ENCODE data around the gene TAF3.
"Not testable (repeated sequence)": the region's sequence is repeated elsewhere in the genome, so short reads cannot be mapped to it uniquely, and the experiment has no call there.

Gene TAF3

DNA sequence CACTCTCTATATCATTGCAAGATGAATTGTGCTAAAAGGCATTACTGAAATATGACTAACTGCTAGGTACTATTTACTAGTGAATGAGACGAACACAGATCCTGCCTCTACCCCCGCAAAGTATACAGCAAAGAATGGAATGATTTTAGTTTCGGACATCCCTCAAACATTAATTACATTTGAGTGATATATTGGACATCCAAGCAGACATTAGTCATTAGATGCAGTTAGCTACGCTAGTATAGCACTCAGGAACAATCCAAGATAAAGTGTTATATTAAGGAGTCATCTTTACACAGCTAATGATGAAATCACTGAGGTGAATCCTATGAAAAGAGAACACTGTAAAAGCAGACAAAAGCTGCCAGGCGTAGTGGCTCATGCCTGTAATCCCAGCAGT, 7.3 kb upstream of the TAF3 start:
- no peak for DNase-seq

DNA sequence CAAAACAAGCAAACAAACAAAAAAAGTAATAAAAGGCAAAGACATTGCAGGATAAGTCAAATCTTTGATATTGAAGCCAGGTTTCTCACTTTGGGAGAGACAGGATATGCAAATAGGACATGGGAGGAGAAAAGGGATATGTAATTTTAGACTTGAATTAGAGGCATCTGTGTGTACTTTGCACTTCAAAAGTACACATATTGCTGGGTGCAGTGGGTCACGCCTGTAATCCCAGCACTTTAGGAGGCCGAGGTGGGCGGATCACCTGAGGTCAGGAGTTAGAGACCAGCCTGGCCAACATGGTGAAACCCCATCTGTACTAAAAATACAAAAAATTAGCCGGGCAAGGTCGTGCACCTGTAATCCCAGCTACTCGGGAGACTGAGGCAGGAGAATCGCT, 6.6 kb upstream of the TAF3 start:
- not testable (repeated sequence) for DNase-seq

DNA sequence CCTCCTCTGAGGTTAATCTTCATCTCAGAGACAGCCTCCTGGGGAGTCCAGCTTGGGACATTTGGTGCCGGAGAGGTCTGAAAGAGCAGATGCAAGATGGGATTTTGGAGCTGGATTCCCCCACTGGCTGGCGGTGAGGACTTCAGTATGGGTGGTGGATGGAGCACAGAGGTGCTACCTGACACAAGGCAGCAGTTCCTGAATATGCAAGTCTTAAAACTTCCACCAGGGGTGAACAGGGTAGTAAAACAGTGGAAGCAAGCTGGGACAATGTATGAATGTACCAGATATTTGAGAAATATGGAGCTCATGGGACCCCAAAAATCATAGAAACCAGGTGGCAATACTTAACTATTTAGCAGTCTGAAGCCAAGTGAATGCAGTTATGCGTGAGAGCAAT, 4.8 kb upstream of the TAF3 start:
- DNase-seq, result no peak

DNA sequence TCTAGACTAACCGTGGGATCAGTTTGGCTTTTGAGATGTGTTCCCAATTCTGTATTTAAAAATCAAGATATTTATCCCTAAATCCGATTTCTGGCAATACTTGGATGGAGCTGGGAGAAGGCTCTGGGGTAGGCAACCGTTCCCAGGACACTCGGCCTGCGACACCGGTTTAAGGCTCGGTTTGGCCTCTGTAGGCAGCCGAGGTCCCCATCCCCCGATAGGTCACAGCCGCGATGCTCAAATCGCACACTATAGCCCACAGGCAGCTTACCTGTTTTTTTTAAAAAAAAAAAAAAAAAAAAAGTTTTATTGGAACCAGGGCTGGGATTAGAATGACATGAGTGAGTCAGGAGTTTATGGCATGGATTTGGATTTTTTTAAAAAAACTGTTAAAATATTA, 729 bp upstream of the TAF3 start:
- DNase-seq, result no peak

DNA sequence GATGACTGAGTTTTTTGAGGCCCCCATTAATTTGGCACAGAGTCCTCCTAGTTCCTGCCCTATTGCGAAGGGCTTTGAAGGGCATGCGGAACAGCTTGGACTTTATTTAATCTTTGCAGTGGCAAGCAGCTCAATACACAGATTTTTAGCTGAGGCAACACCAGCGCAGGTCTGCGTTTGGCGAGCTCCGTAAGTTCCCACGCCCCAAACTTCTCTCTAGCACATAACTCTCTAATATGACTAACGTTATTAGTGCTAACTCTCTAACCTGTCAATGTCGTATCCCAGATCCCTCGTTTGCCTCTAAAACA, 366 bp upstream of the TAF3 start:
- DNase-seq, result no peak

DNA sequence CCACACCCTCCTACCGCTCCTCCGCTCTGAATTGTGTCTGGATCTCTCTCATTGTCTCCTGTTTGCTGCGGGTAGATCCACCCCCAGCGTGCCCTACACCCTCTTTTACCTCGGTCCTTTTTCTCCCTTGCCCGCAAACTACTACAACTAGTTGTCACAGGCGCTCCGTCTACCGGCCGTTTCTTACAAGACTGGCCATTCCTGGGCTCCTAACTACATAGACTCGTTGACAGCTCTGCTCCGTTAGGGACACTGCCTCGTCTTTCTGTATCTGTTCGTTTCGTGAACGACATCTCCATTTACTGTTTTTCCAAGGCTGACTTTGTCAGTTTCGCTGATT, 786 bp downstream of the TAF3 start:
- peak; percentile 34 to 53 for DNase-seq

DNA sequence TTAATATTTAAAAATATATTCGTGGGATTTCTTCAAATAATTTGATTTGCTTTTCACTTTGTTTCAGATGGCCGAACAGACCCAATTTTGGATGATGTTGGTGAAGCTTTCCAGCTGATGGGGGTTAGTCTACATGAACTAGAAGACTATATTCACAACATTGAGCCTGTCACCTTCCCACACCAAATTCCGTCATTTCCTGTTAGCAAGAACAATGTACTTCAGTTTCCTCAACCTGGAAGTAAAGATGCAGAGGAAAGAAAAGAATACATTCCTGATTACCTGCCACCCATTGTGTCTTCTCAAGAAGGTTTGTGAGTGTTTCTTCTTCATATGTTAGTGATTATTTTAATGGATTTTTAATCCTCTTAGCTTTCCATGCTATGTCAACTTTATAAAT, 5.9 kb downstream of the TAF3 start:
- DNase-seq, result no peak

DNA sequence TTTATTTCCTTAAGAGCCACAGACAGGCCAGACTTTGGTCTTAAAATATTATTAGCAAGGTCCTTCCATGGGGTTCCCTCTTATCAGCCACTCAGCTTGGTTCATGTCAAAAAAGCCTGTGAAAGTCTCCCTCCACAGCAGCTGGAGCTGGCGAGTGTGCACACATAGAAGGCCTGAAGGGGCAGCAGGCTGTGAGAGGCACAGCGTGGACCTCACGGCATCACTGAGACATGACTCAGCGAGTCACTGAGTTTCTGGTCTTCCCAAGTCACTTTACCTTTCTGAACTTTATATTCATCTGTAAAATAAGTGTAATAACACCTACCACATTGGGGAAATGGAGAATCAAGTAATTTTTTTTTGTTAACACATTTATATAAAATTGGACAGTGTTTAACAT, 8.7 kb downstream of the TAF3 start:
- no peak for DNase-seq

DNA sequence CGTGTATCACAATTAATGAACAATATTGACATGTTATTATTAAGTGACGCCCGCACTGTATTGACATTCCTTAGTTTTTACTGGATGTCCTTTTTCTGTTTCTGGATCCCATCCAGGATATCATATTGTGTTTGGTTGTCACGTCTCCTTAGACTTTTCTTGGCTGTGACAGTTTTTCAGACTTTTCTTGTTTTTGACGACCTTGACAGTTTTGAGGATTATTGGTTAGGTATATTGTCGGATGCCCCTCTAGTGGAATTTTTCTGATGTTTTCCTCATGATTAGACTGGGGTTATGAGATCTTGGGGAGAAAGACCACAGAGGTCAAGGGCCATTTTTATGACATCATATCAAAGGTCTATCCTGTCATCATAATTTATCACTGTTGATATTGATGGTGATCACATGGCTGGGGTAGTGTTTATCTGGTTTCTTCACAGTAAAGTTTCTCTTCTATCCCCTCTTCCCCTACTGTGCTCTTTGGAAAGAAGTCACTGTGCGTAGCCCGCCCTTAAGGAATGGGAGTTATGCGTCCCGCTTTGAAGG, 11.1 kb downstream of the TAF3 start:
- DNase-seq, result no peak

DNA sequence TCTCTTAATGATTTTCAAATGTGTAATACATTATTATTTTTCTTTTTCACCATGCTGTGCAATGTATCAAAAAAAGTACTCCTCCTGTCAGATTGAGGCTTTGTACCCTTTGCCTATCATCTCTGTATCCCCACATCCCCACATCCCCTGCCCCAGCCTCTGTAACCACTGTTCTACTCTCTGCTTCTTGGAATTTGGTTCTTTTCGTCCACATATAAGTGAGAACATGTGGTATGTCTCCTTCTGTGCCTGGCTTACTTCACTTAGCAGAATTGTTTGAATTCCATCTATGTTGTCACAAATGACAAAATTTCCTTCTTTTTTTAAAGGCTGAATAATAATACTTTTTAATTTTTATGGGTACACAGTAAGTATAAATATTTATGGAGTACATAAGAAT, 13.8 kb downstream of the TAF3 start:
- DNase-seq, result no peak

DNA sequence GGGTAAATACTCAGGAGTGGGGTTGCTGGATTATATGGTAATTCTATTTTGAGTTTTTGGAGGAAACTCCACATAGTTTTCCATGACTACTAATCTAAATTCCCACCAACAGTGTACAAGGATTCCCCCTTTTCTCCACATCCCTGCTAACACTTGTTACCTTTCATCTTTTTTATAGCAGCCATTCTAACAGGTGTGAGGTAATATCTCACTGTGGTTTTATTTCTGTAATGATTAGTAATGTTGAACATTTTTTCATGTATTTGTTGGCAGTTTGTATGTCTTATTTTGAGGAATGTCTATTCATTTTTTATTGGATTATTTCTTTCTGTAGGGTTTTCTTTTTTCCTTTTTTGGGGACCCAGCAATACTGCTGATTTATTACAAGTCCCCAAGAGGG, 14.9 kb downstream of the TAF3 start:
- DNase-seq, result no peak

DNA sequence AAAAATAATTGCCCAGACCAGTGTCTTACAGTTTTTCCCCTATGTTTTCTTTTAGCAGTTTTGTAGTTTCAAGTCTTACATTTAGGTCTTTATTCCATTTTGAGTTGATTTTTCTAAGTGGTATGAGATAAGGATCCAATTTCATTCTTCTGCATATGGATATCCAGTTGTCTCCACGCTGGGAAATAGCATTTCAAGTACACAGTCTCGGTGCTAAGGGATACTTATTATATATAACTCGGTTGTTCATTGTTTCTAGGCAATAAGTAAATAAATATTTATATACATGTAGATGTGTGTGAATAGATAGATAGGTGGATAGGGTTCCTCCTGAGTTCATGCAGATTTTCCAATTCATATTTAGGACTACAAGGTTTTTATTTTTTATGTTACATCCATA, 16.0 kb downstream of the TAF3 start:
- DNase-seq, result no peak

DNA sequence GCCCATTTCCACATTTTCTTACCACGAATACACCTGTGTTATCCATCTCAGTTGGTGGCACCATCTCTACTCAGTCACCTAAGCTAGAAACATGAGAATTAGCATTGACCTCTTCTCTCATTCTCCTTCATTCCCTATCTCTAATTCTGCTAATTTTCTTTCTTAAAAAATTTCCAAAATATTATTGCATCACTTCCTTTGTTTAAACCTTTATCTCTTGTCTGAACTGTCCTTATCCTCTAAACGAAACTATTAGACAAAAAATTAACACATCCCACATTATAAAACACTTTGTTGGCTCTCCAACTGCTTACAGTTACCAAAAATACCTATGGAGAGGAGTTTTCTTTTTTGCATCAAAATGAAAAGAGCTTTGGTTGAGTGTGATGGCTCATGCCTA, 18.3 kb downstream of the TAF3 start:
- no peak for DNase-seq

DNA sequence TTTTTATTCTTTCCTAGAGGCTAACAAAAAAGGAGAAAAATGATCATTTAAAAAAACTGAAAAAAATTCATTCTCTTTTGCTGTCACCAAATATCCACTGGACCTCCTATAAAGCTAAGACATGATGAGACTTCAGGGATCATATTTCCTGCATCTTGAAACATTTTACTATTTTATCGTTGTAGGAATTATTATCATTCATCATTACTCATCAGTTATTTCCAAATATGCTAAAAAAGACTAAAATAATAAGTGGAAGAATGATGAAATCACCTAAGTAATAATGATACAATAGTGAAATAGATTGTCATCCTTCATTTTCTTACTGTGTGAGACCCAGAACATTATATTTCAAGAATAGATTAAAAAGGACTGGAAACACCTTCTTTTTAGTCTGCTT, 28.3 kb downstream of the TAF3 start:
- DNase-seq, result no peak

DNA sequence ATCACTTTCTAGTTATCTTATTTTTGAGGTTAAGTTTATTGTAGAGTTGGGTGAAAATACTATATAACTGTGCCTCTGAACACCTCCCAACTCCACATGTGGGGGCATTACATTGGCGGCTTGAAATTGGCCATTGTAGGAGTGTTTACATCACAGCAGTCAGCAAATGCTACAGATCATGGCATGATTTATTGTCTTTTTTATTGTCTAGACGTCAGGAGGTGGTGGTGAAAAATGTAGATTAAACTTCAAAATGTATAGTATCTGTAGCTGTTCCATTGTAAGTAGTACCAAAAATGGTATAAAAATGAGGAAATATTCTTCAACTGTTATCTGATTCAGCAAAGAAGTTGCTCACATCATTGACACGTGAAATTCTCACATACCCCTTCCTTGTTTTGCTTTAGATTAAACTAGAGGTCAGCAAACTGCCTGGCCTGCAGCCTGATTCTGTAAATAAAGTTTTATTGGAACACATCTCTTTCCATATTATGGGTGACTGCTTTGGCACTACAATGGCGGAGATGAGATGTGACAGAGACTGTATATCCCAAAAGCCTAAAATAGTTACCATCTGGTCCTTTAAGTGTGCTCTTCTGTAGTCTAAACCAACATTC, 35.0 kb downstream of the TAF3 start:
- peak; percentile 43 to 58 for DNase-seq

DNA sequence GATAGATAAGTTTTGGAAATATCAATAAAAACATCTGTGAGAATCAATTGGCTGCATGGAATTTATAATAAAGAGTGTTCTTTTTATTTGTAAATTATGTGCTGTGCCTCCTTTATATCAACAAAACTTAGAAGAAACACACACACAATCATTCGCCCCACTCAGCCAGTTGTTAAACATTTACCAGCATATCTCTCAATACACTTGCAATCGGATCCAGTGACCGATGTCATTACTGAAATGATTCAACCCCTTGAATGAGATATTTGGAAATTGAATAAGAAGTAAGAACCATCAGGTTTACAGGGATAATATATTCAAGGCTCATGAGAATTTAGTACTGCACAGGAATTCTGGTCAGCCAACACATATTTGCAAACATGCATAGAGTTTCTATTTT, 35.6 kb downstream of the TAF3 start:
- DNase-seq, result no peak

DNA sequence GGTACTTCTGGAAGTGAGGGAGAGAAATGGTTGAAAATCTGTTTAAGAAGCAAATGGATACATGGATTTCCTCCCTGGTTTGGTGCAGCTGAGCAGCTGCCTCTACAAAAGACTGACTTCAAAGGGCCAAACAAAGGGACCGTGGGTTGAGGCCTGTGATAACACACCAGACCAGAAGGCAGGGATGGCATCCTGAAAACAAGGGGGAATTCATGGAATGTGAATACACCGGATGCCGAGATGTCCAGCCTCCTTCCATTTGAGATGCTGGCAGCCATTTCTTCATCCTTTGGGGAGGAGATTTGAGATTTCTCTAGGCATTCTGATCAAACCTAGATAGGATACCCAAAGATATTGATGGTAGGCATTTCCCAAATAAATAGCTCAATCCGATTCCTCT, 36.9 kb downstream of the TAF3 start:
- DNase-seq, result no peak

DNA sequence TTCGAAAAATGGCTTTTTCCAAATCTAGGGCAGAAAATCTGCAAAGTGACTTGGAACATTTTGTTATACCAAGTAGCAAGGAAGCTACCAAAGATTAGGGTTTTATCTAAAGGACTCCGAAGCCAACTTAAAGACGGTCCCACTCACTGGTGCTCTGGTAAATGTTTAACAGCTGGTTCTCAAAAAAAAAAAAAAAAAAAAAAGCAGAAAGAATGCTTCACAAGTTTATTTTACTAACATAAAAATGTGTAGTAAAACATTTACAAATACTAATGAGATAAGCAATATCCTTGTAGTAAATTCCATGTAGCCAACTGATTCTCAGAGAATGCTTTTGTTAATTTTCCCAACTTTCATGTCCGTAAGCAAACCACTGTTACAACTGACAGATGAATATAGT, 38.4 kb downstream of the TAF3 start:
- no peak for DNase-seq

DNA sequence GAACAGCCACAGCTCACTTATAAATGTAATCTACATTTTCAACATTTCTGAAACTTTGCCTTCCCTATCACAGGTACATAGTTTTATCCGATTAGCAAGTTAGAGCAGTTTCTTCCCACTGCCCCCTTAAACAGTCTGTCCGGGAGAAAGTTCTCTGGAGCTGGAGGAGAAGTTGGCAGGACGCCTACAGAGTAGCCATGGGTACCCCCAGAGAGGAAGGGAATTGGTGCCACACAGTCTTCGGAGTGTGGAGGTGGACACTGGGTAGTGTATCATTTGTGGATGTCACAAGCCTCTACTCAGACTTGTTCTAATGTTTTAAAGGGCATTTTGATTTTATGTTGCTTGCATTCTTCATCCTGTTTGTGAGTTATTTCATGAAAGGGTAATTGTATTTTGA, 39.0 kb downstream of the TAF3 start:
- DNase-seq, result peak; percentile 29 to 42

DNA sequence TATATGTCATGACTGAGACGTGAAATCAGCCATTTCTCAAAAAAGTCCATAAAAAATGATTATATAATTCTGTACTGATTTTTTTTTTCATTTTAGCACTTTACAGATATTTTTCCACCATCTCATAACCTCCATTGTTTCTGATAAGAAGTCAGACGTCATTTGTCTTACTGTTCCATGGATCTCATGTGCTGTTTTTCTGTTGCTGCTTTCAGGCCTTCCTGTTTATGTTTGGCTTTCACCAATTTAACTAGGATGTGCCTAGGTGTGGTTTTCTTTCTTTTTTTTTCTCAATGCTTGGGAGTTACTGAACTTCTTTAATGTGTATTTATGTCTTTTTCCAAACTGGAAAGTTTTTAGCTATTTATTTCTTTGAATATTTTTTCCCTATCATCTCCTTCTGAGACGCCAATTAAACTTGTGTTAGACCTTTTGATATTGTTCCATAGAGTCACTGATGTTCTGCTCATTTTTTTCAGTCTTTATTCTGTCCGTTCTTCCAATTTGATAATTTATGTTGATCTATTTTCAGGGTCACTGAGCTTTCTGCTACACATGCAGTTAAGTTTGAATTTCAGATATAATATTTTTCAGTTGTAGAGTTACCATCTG, 43.3 kb downstream of the TAF3 start:
- DNase-seq, result no peak

DNA sequence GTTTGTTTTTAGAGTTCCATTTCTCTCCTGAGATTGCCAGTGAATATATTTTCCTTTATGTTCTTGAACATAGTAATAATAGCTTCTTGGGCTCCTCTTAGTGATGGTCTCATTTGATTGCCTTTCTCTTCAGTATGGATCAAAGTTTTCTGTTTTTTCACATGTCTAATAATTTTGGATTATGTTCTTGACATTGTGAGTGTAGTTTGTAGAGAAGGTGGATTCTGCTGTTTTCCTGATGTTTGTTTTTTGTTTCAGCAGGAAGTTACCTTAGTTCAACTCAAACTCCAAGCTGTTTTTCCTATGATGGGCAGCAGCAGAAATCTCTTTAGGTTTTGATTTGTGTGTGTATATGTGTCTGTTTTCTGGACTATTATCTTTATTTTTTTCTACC, 43.8 kb downstream of the TAF3 start:
- DNase-seq, result no peak

DNA sequence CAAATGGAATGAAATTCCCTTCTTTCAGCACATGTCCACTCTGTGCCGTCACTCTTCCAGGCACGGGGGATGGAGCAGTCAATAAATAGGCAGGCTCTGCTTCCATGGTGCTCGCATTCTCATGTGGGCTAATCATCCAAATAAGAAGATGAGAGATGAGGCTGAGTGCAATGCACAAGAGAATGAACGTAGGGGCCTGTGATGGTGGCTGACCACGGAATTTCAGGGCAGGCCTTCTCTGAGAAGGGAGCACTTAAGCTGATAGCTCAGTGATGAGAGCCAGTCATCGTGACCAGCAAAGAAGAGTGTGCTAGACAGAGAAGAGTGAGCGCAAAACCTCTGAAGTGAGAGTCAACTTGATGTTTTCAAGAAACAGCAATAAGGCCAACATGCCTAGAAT, 47.9 kb downstream of the TAF3 start:
- DNase-seq, result no peak

DNA sequence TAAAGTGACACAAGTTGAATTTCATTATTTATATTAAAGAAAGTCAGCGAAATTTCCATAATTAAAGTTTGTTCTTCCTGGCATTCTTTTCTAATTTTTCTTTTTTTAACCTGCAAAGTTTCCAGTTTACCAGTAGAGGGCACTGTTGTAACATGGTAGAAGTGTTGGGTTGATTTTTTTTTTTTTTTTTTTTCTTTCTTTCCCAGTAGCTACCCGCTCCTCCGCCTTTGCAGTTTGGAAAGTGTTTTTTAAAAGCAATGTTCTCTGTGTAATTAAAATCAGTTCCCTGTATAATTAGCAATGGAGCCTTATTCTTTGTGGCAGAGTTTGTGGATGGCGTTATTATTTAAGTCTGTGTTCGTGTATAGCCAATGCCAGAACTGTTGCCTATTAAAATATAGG, 53.7 kb downstream of the TAF3 start:
- peak; percentile 12 to 42 for DNase-seq

DNA sequence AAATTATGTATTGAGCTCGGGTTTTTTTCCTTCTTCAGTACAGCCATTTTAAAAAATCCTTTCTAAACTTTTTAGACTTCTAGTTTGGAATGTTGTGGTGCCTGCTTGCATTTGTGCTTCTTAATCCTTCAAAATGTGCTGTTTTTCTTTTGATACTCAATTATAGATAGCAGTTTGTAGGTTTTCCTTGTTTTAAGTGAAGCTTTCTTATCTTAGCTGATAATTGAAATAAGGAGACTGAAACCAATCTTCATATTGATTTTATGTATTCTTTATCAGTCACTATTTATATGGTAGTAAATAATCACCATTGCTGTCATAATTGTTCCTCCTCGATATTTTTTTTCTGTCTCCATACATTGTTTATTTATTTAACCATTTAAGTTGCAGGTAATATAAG, 56.6 kb downstream of the TAF3 start:
- no peak for DNase-seq

DNA sequence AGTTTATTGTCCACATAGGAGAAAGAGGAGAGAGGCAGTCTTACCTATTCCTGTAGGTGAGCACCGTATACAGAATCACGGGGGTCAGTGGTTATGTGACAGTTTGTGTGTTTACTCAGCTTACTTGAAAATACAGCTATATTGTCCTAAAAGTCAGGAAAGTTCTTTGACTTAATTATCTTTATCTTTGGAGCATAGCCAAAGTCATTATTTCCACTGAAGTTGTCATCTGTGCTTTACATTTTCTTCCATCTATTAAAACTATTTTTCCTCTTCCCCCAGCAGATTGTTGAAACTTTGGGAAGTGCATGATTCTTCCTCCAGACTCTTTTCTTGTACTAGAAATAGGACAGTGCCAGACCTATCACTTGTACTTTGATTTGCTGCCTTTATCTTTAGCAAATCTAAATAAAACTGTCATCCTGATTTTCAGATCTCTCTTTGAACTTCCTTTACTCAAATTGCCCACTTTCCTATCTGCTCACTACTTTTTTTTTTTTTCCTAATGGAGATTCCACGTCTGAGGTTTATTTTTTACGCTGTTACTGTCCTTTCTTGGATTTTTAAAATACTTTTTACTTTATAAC, 58.3 kb downstream of the TAF3 start:
- no peak for DNase-seq
